GM18498 (cell line): Measurements from ENCODE around the gene PAX1.

Source experiments
- ATAC-seq: cut with Tn5 transposase; IDR thresholded peaks from one replicate; pipeline ENCODE4 v1.9.1; 2021; ENCODE audit warnings: mild to moderate bottlenecking, moderate library complexity; ENCODE audit not compliant: unreplicated experiment

Gene PAX1

DNA sequence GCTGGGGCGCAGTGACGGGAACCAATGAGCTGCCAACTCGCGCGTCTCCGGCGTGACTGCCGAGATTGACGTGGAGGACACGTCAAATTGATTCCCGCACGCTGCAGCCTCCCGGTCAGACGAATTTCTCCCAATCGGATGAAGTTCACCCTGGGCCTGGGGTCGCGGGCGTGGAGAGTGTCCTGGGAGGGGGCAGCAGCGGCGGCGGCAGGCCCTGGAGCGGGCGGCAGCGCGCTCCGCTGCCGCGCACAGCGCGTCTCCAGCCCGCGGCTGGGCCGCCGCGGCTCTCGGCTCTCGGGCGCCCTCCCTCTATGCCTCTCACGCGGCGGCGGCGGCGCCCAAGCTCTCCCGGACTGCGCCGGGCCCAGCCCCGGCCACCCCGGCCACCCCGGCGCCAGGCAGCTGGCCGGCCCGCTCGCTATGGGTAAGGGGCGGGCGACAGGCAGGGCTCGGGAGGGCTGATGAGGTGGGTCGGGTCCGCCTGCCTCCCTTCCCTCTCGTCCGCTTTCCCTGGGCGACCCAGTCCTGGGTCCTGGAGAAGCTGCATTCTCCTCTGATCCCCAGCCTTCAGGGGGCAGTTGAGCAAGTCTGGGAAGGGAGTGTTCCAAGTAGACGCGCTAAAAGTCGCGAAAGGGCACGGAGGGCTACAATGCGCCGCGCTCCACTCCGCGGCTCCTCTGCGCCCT, at the start of gene PAX1:
TSS of gene PAX1 (plus strand) at position 90 of the 686 bp plus-strand sequence. CDS start at position 139, 49 bp downstream.
- ATAC-seq, result no peak

DNA sequence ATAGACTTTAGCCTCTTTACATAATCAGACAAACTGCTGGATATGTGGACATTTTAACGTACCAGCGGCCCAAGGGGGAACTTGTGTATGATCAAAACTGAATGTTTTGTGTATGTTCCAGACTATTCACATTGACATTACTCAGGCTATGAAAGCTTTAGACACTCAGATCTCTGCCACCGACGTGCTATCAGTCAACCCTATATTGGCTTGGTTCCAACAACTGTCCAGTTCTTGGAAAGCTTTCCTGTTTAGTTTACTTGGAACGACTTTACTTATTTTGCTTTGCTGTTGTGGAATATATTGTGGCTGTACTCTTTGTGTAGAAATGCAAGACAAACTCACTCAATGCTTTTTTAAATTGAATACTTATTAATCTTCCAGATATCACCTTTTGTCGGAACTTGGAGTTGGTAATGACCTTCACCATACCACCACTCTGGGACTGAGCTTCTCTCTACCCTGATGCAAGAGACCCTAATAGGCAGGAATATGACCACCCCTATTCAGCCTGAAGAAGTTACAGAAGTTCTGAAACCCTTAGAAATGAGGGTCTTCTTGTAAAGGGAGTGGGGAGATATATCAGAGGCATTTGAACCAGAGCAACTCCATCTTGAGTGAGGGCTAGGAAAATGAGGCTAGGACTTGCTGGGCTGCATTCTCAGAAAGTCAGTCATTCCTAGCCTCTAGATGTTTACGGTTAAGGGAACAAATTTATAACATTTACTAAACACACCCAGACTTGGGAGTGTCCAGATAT, 49.0 kb upstream of the PAX1 start:
- no peak for ATAC-seq

DNA sequence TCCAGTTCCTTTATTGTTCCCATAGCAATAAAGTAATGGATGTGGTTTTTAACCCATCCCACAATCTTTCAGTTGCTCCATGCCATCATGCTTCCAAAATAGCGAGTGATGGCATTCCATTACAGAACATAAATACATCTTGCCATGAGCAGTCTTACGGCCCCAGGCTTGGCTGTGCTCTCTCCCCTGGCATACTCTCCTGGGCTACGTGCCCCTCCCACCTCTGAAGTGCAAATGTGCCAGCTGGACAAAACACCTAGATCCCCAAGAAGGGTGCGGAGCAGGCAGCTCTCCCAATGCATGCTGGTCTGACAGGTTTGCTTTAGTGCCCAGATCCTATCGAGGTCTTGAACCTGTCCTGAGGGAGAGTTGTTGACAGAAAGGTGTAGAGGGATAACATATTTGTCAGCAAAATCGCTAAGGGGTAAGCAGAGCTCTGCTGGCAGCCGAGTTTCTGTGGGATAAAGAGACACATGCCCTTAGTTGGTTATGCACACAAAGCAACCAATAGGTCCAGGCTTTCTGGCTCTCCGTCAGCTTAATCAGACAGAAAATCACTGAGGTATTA, 43.9 kb upstream of the PAX1 start:
- ATAC-seq, result no peak

DNA sequence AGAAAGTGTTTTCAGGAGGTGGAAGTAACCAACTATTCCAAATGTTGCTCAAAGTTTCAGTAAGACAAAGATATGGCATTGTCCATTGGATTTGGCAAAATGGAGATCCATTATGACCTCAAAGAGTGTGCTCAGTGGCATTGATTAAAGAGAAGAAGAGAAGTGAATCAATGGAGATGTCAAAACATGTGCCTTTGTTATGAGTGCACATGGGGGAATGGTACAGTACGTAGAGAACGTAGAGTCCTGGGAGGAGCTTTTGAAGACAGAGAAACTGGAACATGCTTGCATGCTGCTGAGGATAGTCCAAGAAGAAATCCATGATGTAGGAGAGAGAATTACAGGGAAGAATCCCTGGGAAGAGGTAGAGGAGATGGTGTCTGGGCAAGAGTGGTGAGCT, 42.0 kb upstream of the PAX1 start:
- no peak for ATAC-seq

DNA sequence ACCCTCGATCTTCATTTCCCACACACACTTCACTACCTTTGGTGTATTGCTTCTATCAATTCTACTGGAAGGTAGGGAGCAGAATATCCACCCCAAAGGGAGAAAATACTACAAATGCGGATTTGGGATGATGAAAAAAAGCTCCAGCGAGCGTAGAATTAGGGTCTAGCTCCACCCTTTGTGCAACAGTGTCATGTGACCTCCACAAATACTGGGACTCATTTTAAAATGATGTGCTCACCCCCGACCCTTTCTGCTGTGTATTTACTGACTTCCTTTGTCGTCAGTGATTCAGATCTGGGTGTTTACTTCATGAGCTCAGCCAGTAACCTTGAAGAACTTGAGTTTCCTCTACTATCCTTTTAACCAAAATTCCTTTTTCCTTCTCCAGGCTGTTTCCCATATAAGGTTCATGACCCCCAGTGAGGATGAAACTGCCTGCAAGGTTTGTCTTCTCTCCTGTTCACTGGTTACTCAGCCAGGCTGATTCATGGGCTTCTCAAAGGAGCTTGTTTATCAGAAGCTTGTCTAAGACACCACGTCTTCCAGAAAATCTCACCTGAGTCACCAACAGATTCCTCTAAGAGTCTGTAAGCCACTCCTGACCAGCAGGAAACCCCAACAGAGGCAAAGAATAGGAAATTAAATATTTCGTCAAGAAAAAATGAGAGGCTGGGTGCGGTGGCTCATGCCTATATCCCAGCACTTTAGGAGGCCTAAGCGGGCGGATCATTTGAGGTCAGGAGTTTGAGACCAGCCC, 39.6 kb upstream of the PAX1 start:
- no peak for ATAC-seq

DNA sequence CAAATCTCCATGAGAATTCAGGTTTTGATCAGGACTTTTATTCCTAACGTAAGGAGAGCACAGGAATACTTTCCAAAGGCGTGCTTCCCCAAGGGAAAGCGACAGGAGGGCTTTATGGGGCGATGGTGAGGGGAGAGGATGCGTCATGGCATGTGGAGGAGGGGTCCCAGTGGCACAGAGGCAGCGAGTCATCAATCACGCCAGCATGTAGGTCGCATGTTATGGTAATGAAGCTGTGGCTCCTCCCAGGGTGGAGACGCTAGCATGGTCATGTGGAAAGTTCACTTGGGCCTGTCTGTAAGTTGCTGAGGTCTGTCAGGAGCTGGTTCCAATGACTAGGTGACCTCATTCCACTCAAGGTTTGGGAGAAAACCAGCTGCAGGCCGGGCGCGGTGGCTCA, 35.3 kb upstream of the PAX1 start:
- no peak for ATAC-seq

DNA sequence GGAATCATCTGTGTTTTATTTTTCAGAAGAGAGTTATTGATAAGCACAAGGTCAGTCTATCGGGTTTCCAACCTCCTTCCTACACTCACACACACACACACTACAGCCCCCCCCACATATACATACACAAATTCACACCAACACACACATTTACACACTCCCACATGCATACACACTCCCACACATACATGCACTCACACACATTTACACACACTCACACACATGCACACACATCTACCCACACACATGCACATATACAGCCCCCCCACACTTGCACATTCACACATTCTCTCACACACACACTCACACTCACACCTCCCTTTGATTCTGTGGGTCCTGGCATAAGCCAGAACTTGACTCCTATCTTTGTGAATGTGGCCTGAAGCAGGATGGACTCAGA, 34.5 kb upstream of the PAX1 start:
- ATAC-seq, result no peak

DNA sequence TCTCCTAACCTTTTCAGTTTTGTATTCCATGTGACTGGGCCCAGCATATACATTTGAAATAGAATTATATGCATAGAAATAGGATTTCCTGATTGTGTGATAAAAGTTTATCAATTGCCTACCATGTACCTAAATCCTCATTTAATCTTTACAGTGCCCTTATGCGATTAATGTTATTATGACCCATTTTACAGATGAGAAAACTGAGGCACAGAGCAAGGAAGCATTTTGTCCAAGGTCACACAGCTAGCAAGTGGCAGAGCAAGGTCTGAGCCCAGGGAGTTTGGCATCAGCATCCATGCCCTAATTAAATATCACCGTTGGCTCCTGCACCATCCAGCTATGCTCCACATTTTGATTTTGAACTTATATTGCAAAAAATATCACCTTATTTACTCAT, 28.2 kb upstream of the PAX1 start:
- no peak for ATAC-seq

DNA sequence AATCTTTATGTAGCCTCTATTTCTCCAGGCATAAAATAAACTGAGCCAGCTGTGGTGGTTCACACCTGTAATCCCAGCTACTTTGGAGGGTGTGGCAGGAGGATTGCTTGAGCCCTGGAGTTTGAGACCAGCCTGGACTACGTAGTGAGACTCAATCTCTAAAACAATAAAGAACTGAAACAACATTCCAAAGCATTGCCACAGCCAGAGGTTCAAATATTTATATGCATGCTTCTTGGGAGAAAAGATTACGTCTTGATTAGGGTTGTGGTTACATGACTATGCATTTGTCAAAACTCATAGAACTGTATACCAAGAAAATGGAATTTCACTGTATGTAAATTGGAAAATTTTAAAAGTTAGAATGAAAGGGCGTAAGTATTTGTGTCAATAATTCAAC, 27.7 kb upstream of the PAX1 start:
- ATAC-seq, result no peak

DNA sequence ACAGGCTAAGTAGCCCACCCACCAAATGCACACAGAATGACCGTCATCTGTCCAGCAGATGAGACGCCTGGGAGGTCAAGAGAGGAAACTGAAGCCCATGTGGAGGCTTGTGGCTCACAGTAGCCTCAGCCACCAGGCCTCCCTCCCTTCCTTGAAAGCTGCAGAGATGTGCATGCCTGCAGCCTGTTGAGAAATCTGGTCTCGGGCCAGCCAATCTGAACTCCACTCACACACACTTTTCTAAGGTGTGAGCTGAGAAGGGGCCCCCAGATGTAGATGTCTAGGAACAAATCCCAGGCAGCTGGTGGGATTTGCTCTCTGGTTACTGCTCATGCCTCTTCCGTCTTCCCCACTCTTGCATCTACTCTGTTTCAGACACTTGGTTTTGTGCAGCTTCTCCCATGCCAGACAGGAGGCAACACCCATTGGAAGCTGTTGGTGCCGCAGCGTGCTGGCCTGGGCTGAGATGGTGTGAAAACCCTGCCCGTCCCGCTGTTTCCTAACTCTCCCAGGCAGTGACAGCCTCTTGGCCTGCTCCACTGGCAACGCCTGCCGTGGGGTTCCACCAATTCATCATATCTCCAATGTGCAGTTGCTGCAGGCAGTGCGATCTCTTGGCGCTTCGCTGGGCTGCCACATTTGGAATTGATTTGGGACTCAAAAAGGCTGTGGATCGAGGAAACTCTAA, 24.1 kb upstream of the PAX1 start:
- ATAC-seq, result no peak

DNA sequence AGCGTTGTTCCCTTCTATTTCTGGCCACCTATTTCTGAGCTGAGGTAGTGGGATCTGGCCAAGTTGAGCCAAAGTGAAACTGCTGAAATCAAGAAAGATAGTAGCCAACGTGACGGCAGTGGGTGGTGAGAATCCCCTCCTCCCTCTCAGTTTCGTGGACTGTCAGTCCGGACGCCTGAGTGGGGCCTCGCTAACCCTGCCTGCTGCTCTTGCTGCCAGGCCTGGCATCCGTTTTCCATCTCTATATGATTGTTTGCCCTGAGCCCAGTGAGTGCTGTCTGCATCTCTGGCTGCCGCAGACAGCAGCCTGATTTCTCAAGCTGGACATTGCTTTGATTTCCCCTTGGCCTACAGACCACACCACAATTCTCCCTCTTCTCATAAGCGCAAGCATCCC, 23.5 kb upstream of the PAX1 start:
- ATAC-seq, result no peak

DNA sequence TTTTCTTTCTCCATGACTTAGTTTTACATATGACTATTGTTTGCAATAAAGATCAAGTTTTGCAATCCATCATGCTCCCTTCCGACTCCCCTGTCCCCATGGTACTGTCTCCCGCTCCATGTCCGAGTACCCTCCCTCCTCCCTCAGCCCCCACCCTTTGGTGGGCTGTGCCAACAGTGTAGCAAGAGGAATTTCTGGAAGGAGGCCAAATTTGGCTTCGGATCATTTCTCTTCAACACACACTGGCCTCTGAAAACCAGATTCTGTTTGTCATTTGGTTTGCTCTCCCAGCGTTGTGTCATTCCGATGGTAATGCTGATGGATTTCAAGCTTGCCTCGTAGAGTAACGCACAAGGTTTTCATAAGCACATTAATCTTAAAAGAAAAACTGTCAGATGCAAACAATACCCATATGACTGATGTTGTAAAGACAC, 22.9 kb upstream of the PAX1 start:
- ATAC-seq, result no peak

DNA sequence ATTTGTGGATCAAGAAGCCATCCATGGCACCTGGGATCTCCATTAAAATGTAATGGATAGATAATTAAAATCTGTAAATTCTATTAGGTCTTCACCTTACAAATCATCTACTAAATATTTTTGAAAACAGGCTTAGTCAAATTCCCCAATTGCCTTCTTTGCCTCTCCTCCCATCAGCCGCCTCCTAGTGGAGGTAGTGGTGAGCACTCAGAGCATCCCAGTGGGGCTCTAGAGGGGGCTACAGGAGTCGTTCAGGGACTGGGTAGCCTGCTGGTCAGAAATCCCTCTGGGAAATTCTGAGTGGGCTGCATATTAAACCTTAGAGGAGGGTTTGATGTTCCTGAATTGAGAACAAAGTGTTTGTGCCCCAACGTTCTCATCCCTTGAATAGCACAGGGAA, 20.8 kb upstream of the PAX1 start:
- no peak for ATAC-seq

DNA sequence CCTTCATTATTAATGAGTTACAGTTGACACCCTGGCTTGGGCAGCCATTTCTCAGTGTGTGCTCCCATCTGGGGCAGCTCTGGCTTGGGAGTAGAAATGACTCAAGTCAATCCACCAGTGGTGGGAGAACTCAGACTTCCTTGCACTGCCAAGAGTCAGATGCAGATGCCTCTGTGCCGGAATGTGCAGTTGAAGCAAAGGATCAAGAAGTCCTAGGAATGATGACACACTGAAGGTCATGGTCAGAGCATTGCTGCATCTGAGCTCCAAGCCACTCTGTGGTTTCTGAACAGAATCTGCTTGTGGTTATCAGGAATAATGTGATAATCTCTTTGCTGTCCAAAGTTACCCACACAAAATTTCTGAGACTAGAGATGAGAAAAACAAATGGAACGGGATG, 19.5 kb upstream of the PAX1 start:
- no peak for ATAC-seq

DNA sequence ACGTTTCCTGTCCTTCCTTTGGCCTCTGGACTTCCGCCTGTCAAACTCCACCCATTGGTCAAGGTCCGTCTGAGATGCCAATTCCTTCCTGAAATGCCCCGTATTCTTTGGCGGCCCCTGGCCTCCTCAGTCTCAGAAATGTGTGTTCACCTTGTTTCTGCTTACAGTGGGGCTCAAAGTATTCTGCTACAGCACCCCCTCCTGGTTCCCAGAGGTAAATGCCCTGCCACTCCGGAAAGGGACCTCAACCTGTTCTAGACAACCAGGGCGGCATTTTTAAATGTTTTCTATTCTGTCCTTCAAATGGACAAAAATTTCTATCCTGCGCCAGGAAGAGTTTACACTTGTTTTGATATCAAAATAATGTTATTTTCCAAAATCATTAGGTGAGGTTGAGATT, 12.1 kb upstream of the PAX1 start:
- no peak for ATAC-seq

DNA sequence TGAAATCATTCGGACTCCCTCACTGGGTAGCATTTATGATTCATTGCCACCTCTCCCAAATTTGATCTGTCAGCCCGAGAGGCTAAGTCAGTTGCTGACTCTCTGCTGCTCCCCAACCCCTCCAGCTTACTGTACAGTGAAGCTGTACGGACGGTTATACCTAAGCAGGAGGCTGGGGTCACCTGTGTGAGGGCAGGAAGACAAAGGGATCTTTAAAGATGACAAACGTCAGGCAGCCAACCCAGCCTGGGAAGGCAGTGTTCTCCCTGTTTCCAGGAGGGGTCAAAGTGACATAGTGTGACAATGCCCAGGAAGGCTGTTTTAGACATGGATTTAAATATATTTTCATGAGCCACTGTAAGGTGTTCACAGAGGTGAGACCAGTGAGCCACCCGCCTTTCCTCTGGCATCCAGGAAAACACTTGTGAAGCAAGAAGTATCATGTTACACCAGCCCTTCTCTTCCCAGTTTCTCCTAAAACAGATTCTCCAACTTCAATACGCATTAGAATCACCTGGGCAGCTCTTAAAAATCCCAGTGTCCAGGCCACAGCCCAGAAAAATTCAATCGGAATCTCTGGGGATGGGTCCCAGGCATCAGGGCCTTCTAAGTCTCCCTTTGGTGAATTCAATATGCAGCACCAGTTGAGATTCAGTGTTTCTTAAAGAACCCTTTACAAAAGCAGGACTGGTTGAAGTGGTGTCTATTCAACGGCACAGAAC, 6.8 kb upstream of the PAX1 start:
- no peak for ATAC-seq

DNA sequence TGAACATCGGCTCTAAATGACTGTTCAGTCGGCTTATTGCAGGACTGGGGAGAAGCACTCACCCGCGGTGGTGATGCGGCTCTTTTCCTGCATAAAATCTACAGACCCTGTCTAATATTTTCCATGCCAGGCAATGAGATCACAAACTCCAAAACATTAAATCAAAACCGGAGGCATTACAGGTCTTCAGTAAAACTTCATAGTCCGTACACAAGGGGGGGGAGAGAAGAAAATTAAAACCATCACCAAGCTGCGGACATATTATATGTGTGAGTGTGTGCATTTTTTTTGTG, 6.3 kb upstream of the PAX1 start:
- no peak for ATAC-seq

DNA sequence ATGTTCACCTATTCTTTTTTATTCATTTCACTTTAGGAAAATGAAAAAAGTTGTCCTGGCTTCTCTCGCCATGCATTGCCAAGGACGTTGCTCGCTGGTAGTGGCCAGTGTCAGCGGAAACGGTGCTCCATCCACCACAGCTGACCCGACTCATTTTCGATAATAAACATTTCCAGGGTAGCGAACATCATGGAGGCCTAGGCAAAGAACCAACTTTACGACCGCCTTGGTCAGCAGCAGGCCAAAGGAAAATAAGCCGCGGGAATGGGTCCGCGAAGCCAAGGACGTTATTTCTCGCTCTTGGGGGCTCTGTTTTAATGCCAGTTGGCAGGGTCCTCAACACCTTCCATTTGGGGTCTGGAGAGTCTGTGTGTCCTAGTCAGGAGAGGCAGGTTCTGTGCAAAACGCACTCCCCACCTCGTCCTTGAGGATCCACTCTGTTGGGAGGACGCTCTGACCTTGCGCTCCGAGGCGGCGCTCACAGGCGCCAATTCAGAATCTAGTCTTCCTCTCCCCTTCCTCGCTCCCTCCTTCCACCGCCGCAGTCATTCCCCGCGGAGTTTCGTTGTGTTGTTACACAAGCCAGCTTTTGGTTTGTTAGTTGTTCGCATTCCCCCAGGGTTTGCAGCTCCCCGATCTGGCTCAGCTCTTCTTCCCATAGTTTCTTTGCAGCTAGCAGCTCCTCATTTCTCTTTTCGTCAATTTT, 4.1 kb upstream of the PAX1 start:
- no peak for ATAC-seq

DNA sequence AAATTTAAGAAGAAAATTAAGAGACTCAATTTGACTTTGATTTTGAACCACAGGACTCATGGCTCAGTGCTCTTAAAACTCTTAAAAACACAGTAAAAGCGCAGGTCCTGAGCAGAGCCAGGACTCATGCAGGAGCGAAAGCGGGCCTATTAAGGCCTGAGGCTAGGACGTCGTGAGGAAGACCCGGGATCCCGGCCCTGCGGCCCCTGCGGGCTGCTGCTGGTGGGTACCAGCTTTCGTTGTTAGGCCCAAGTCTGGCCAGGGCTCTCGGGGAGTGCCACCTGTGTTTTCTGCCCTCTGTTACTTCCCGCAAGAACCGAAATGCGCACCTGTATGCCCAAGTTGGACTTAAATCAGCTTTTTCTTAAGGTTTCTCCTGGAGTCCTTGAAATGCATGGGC, 3.4 kb upstream of the PAX1 start:
- no peak for ATAC-seq
